Activated CD4-positive, CD25-positive, alpha-beta regulatory T cell (primary cell): ENCODE measurements around the gene LFNG.
A peak's percentile ranks its signal among the peaks of the same experiment; 100 is the strongest.
"Not testable (repeated sequence)": the region's sequence is repeated elsewhere in the genome, so short reads cannot be mapped to it uniquely, and the experiment has no call there.

Source experiments
- DNase-seq, 4 experiments: peaks; one replicate each; lab custom pipeline; 2025; lab: John Stamatoyannopoulos, UW

LFNG gene

GRCh38 chr7:2544541-2545188 lies 25.1 kb downstream of the LFNG start:
- DNase-seq = no peak

GRCh38 chr7:2545746-2546425 lies 26.3 kb downstream of the LFNG start:
- DNase-seq = no peak

DNA sequence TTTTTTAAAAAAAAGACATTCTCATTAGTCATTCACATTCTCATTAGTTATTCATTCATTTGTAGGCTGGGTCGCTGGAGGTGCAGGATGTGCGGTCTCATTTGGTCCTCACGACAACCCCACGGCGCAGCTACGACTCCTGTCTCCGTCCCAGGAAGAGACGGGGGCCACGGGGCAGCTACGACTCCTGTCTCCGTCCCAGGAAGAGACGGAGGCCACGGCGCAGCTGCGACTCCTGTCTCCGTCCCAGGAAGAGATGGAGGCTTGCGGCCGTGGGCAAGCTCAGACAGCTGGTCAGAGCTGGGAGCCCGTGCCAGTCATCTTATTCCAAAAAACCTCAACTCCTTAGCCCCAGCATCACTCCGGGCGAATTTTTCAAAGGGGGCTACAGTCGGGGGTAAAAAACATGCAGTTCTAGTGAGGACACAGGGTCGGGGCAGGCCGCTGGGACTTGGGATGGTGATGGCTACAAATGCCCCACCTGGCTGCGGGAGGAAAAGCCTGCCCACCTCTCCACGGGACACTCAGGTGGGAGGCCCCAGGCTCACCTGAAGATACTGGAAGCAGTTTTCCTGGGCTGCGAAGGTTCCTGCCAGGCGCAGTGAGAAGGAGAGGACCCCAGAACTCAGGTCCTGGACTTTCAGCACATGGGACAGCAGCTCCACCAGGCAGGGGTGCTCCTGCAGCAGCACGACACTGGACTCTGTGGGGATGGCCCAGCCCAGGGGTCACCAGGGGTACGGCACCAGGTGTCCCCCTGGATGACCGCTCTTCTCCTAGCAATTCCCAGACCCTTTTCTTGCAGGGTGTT lies 27.4 kb downstream of the LFNG start:
- DNase-seq = no peak

- DNase-seq = no peak
Observed at GRCh38 chr7:2551418-2551817, 31.8 kb downstream of the LFNG start.

GRCh38 chr7:2553108-2553507 lies 33.5 kb downstream of the LFNG start:
- DNase-seq = no peak

GRCh38 chr7:2553831-2554581 lies 34.4 kb downstream of the LFNG start:
- DNase-seq = no peak

DNA sequence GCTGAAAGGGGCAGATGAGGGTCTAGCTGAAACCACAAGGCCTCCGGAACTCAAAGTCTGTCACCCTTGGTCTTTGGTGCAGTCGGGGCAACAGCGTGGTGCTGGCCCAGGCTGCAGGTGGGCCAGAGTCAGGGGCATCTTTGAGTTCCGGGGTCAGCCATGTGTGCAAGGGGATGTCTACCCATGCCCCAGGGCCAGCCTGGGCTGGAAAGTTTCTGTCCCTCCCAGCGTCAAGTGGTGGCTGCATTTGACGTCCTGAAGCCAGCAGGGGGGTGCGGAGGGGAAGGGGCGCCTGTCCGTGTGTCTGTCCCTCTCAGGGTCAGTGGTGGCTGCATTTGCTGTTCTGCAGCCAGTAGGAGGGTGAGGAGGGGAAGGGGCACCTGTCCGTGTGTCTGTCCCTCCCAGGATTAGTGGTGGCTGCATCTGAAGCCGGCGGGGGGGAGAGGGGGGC lies 35.1 kb downstream of the LFNG start:
- no peak for DNase-seq

GRCh38 chr7:2555121-2556052 lies 35.8 kb downstream of the LFNG start, which contains the start of gene BRAT1:
Gene BRAT1 (minus strand): TSS chr7:2555524. CDS start chr7:2554431, 1,093 bp downstream.
- DNase-seq = peak; percentile 81 to 94 (median 91)

DNA sequence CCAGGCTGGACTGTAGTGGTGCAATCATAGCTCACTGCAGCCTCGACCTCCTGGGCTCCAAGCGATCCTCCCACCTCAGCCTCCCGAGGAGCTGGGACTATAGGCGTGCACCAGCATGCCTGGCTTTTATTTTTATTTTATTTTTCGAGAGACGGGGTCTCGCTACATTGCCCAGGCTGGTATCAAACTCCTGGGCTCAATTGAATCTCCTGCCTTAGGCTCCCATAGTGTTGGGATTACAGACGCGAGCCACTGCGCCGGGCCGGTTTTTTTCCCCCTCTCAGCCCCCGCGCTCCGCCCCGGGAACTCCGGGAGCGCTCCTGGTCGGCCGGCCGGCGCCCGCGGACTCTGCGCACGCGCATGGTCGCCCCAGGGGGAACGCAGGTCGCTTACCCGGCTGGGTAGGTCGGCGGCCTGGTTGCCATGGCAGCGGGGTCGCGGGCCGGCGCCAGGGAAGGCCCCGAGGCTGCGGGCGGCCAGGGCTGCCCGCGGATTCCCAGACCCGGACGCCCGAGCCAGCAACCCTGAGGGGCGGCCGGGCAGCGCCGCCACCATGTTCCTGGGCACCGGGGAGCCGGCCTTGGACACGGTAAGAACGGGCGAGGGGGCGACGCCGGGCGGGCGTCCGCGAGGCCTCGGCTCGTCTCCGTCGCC lies 39.2 kb downstream of the LFNG start, which contains the start of gene IQCE:
IQCE (plus strand) TSS at position 351 of the 654 bp plus-strand sequence; CDS start at position 554, 203 bp downstream.
- peak; percentile 78 to 85 (median 80) for DNase-seq

GRCh38 chr7:2559283-2559950 lies 39.8 kb downstream of the LFNG start:
- DNase-seq = no peak

DNA sequence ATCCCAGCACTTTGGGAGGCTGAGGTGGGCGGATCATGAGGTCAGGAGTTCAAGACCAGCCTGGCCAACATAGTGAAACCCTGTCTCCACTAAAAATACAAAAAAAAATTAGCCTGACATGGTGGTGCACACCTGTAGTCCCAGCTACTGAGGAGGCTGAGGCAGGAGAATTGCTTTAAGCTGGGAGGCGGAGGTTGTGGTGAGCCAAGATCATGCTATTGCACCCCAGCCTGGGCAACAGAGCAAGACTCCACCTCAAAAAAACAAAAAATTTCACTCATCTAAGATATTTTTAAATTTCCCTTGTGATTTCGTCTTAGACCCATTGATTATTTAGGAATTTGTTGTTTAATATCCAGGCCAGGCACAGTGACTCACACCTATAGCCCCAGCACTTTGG lies 44.4 kb downstream of the LFNG start:
- not testable (repeated sequence) for DNase-seq

DNA sequence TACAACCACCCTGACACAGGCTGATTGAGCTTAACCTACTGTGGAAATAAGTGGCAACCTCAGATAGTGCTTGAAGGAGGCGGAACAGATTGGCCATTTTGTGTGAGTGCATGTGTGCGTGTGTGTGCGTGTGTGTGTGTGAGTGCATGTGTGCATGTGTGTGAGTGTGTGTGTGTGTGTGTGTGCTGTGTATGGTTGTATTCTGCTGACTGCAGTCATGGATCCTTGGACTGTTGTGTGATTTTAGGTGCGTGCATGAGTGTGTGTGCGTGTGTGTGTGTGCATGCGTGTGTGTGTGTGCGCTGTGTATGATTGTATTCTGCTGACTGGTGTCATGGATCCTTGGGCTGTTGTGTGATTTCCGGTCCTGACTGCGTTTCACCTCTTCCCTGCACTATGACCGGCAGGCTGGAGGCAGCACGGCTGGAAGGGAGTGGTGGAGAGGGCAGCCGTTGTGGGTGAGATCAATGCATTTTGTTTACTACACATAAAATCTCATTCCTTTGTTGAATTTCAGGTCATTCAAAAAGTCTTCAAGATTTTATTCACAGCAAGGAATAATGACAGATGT lies 45.5 kb downstream of the LFNG start:
- no peak for DNase-seq

GRCh38 chr7:2566348-2566889 lies 46.8 kb downstream of the LFNG start:
- no peak for DNase-seq

- DNase-seq = no peak
Observed at GRCh38 chr7:2566890-2567678, 47.5 kb downstream of the LFNG start.

GRCh38 chr7:2567679-2568278 lies 48.2 kb downstream of the LFNG start:
- no peak for DNase-seq

DNA sequence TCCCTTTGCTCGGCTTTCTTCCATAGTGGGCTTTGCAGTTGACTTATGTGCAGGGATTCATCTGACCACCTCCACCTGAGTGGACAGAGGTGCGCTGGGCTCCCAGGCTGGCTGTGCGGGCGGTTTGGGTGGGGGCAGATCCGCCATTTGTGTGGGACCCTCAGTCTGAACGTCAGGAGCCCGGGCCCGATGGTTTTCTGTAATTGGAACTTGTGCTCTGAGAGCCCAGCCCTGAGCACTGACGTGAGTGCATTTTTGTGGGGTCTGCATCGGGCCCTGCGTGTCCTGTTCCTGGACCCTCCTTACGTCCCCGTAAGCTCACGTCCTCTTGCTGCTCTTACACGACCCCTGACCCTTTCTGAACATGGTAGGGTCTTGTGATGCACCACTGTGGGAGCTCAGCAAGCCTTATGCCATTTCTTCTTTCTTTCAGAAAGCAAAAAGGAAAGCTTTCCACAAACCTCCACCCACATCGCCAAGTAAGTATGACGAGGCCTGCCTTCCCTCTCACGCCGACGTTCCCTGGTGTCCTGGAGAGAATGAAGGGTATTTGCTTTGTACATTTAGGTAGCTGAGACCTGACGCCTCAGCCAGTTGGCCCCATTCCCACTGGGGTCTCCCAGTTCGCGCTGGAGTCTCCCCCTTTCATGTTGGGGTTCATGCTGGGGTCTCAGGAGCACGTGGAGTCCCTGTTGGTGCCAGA lies 49.1 kb downstream of the LFNG start:
- DNase-seq = no peak

DNA sequence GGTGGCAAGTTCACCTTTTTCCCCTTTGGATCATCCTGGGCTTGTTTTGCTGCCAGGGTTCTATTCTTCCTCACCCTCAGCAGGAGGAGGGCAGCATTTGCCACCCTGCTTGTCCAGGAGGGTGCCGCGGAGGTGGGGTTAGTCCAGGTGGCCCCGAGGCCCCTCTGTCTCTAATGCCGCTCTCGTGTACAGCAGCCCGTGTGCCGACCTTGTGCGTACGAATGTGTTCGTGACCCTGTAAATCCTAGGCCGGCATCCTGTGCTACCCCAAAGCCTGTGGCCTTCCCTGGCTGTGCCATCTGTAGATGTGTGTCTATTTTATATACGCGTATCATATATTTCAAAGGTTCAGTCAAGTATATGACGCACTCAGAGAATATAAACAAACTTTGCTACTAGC lies 49.8 kb downstream of the LFNG start:
- DNase-seq = no peak
